ENCODE results near the gene TACR1. TPM values are rescaled to one million over a fixed set of nuclear protein-coding genes. Genes with fewer than 3 reads are reported as not detected.
"Not testable (repeated sequence)": the region's sequence is repeated elsewhere in the genome, so short reads cannot be mapped to it uniquely, and the experiment has no call there.

TACR1 gene
- total RNA-seq, 2 donors from 2014 or later = 0.07 to 0.16 TPM

- no peaks in the 10 kb centered on the region for H3K36me3 ChIP-seq
- no peaks in the 10 kb centered on the region for H3K4me1 ChIP-seq
- DNase-seq (ENCODE audit: low spot score) = no peak
- no peak overlapping the region for H3K27ac ChIP-seq
- no peak overlapping the region for H3K4me3 ChIP-seq
- no peaks in the 10 kb centered on the region for H3K9me3 ChIP-seq
- no peaks in the 10 kb centered on the region for H3K27me3 ChIP-seq
- TF ChIP-seq, protein P1, sequence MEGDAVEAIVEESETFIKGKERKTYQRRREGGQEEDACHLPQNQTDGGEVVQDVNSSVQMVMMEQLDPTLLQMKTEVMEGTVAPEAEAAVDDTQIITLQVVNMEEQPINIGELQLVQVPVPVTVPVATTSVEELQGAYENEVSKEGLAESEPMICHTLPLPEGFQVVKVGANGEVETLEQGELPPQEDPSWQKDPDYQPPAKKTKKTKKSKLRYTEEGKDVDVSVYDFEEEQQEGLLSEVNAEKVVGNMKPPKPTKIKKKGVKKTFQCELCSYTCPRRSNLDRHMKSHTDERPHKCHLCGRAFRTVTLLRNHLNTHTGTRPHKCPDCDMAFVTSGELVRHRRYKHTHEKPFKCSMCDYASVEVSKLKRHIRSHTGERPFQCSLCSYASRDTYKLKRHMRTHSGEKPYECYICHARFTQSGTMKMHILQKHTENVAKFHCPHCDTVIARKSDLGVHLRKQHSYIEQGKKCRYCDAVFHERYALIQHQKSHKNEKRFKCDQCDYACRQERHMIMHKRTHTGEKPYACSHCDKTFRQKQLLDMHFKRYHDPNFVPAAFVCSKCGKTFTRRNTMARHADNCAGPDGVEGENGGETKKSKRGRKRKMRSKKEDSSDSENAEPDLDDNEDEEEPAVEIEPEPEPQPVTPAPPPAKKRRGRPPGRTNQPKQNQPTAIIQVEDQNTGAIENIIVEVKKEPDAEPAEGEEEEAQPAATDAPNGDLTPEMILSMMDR (IDR thresholded peaks at IDR 0.05) = no peak
These were observed 133.0 kb downstream of the TACR1 start for GRCh38 chr2:75066121-75066902.

GRCh38 chr2:75065402-75066008 is 133.8 kb downstream of the TACR1 start:
- no peak overlapping the region for H3K4me3 ChIP-seq
- TF ChIP-seq, protein P1 (IDR thresholded peaks at IDR 0.05) = no peak

DNA sequence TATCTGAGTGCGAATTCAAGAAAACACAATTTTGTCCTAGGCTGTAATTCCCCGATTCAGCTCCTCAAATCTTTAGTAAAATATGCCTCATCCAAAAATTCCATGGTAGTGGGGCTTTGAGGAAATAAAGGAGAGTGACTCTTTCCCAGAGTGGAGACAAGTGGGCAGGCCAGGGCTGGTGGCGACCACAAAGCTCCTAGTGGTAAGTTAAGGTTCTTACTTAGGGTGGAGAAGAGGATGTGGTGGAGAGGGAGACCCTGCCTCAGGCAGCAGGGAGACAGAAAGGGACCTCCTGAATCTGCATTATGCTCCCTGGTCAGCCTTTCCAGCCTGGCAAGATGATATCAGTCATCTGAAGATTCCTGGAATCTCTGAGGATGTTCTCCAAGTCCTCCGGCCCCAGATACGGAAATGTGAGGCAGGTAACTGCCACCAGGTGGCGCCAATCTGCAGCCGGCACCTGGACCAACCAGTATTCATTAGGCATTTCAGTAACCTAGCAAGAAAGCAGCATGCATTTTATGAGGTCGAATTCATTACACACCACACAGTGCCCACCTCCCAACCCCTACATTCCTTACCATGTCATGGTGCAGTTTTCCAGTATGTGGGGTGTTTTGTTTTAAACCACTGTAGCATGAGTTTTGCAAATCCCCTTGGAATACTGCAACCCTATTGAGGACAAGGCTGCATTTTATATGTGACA is 134.5 kb downstream of the TACR1 start:
- no peaks in the 10 kb centered on the region for H3K9me3 ChIP-seq
- no peak overlapping the region for H3K4me3 ChIP-seq
- no peaks in the 10 kb centered on the region for H3K36me3 ChIP-seq
- no peaks in the 10 kb centered on the region for H3K27me3 ChIP-seq
- DNase-seq (ENCODE audit: low spot score) = peak; percentile 61
- H3K27ac ChIP-seq = no peak overlapping the region
- H3K4me1 ChIP-seq = no peaks in the 10 kb centered on the region
- TF ChIP-seq, protein P1 (IDR thresholded peaks at IDR 0.05) = peak; percentile 44 to 80

More at GRCh38 chr2:75065402-75066008, 133.8 kb downstream of the TACR1 start:
- H3K27ac ChIP-seq = no peak overlapping the region
- H3K9me3 ChIP-seq = no peaks in the 10 kb centered on the region
- H3K27me3 ChIP-seq = no peaks in the 10 kb centered on the region
- no peaks in the 10 kb centered on the region for H3K4me1 ChIP-seq
- no peaks in the 10 kb centered on the region for H3K36me3 ChIP-seq
- no peak for DNase-seq (ENCODE audit: low spot score)

DNA sequence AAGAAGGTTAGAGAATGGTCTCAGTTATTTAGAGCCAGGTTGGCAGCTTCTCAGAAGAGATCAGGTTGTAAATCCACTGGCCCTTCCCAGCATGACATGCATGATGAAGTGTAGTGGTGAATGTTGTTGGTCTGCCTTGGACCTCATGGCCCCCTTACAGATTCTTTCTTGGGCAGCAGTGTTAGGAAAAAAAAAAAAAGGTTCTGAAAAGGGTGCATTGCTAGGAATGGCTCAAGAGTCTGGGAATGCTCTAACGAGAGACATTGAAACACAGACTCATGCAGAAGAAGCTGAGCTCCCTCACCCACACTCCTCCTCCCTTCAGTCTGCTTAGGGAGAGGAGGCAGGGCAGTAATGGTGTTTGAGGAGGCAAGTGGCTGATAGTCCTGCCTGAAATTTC is 135.4 kb downstream of the TACR1 start:
- no peaks in the 10 kb centered on the region for H3K27me3 ChIP-seq
- no peaks in the 10 kb centered on the region for H3K36me3 ChIP-seq
- no peak overlapping the region for H3K4me3 ChIP-seq
- H3K4me1 ChIP-seq = no peaks in the 10 kb centered on the region
- H3K27ac ChIP-seq = no peak overlapping the region
- DNase-seq (ENCODE audit: low spot score) = no peak
- TF ChIP-seq, protein P1 (IDR thresholded peaks at IDR 0.05) = no peak
- no peaks in the 10 kb centered on the region for H3K9me3 ChIP-seq

DNA sequence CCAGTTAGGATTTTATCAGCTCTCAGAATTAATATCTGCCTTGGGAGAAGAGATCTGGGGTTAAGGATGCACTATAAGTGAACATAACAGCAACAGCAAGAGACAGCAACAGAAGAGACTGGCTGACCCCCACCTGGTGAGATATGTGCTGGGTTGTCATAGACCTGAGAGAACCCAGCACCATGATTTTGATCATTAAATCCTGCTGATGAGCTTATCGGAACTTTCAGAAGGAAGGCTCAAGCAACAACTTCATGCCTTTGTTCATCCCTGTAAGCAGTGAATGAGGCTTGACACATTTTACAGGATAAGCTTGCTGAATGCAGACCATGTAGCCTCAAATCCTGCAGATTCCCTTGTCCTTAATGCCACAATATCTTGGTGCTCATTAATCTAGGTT is 140.9 kb downstream of the TACR1 start:
- TF ChIP-seq, protein P1 (IDR thresholded peaks at IDR 0.05) = no peak
- Histone ChIP-seq H3K27me3 (no peaks in the 10 kb centered on the region), H3K9me3 (no peaks in the 10 kb centered on the region), H3K27ac (no peak overlapping the region), H3K4me1 (no peaks in the 10 kb centered on the region), H3K36me3 (no peaks in the 10 kb centered on the region), H3K4me3 (no peak overlapping the region)
- DNase-seq (ENCODE audit: low spot score) = no peak

- H3K4me1 ChIP-seq; H3K36me3 ChIP-seq; H3K9me3 ChIP-seq; H3K27me3 ChIP-seq; H3K27ac ChIP-seq; H3K4me3 ChIP-seq; DNase-seq (ENCODE audit: low spot score): not testable (repeated sequence)
These were observed 142.2 kb downstream of the TACR1 start for GRCh38 chr2:75057150-75057549.
